ENCODE results near the gene PCSK7. TPM values are rescaled to one million over a fixed set of nuclear protein-coding genes. Genes with fewer than 3 reads are reported as not detected.

The PCSK7 gene
- total and polyA plus RNA-seq, 2 of the 4 experiments (the other 2 are of a cell fraction), result 35.8 to 54.3 TPM

DNA sequence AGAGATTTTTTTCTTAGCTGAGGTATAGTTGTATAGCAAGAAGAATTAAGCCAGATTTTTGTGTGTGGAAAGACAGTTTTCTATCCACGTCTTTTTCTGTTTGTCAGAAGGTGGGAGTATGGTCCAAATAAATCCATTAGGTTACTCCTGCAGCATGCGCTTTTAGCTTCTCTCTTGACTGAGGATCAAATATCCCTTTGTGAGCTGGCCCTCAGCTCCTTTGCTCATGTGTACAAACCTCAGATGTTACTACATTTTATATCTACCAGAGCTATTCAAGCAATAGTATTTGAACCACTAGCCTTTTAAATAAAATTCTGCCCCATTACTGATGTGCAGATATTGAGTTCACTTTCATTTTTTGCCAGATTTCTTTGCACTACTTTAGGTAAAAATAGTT is 62.1 kb downstream of the PCSK7 start:
- no TSS peak for BruUV-seq (replicated peaks)
- no peak overlapping the region for H2BK5ac ChIP-seq (ENCODE audit: low read depth, low read length, poor library complexity, severe bottlenecking)
- no peak overlapping the region for H2BK120ac ChIP-seq (ENCODE audit: low read depth, low read length)
- peaks cover 10% of the 10 kb centered on the region for H3K9me1 ChIP-seq (ENCODE audit: insufficient read depth, low read length)
- dilution Hi-C loops (cut with HindIII; ENCODE audit: low sequenced_read_pairs, unreplicated experiment), result no loop called here
- H3K79me1 ChIP-seq (ENCODE audit: low read depth in 1 of 2, low read length in 2 of 2), result peaks cover 6 to 46% of the 10 kb centered on the region in 2 experiments
- WGBS, 2 experiments (ENCODE audit: extremely low coverage in 2 of 2, insufficient read length in 1 of 2), result no CpG with 5 or more reads among the region's 2 CpGs
- H3K4me2 ChIP-seq (ENCODE audit: low read depth, low read length), result no peak overlapping the region
- POLR2A ChIA-PET (ENCODE audit: unreplicated experiment), result interaction anchor here (0.6 kb wide), 1 partner anchor 72 kb away, joined by 5 read pairs; the partner anchor contains the start of gene SIK3
- no peak overlapping the region for H2AK5ac ChIP-seq (ENCODE audit: low read depth, low read length)
- no peak for DNase-seq
- in situ Hi-C loops (cut with MboI; ENCODE audit: low sequenced_read_pairs), result no loop called here
- H3K23ac ChIP-seq (ENCODE audit: low read depth, low read length), result no peak overlapping the region
- no peak overlapping the region for H3K9ac ChIP-seq (ENCODE audit: low read depth, low read length)
- H2BK20ac ChIP-seq (ENCODE audit: low read depth, low read length), result no peak overlapping the region
- intact Hi-C loops (cut with micrococcal nuclease), result no loop called here
- H4K20me1 ChIP-seq (ENCODE audit: insufficient read depth, low read length), result peaks cover 16% of the 10 kb centered on the region
- peaks cover 14% of the 10 kb centered on the region for H3K4me1 ChIP-seq (ENCODE audit: control insufficient read depth, insufficient read depth, low read length)
- H4K8ac ChIP-seq (ENCODE audit: low read depth in 2 of 2, low read length in 2 of 2), result no peak overlapping the region
- no peak overlapping the region for H3K4ac ChIP-seq (ENCODE audit: low read depth, low read length)
- H3K9me3 ChIP-seq (ENCODE audit: control insufficient read depth, insufficient read depth, low read length), result no peaks in the 10 kb centered on the region
- H3K56ac ChIP-seq (ENCODE audit: extremely low read depth, insufficient read depth, low read length), result no peak overlapping the region
- no peak overlapping the region for H2AFZ ChIP-seq (replicated peaks; ENCODE audit: low read length, poor library complexity)
- no peak overlapping the region for H2AK9ac ChIP-seq (replicated peaks; ENCODE audit: low read depth, low read length, poor library complexity)
- no peaks in the 10 kb centered on the region for H3K27me3 ChIP-seq (ENCODE audit: control insufficient read depth, insufficient read depth, low read length)
- CTCF ChIA-PET, result interaction anchor here (0.6 to 1.4 kb wide), 2 partner anchors 11 to 22 kb away, joined by 5 to 6 read pairs; no protein-coding TSS in a partner anchor
- H3K27ac ChIP-seq (ENCODE audit: insufficient read depth, low read length), result no peak overlapping the region
- no peak overlapping the region for H2BK15ac ChIP-seq (ENCODE audit: low read depth, low read length)
- no peak overlapping the region for H3K18ac ChIP-seq (ENCODE audit: low read depth, low read length)
- H4K91ac ChIP-seq (ENCODE audit: insufficient read depth, low read depth, low read length), result no peak overlapping the region
- TF ChIP-seq BHLHE40 (IDR thresholded peaks at IDR 0.05; ENCODE audit: low read depth, low read length), result no peak
- no peak for TF ChIP-seq MAZ (IDR thresholded peaks at IDR 0.05; ENCODE audit: borderline replicate concordance, low read depth, low read length)
- TF ChIP-seq, protein P1, sequence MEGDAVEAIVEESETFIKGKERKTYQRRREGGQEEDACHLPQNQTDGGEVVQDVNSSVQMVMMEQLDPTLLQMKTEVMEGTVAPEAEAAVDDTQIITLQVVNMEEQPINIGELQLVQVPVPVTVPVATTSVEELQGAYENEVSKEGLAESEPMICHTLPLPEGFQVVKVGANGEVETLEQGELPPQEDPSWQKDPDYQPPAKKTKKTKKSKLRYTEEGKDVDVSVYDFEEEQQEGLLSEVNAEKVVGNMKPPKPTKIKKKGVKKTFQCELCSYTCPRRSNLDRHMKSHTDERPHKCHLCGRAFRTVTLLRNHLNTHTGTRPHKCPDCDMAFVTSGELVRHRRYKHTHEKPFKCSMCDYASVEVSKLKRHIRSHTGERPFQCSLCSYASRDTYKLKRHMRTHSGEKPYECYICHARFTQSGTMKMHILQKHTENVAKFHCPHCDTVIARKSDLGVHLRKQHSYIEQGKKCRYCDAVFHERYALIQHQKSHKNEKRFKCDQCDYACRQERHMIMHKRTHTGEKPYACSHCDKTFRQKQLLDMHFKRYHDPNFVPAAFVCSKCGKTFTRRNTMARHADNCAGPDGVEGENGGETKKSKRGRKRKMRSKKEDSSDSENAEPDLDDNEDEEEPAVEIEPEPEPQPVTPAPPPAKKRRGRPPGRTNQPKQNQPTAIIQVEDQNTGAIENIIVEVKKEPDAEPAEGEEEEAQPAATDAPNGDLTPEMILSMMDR (conservative IDR thresholded peaks at IDR 0.05; ENCODE audit: low read depth, low read length), result no peak
- TF ChIP-seq, protein P2, sequence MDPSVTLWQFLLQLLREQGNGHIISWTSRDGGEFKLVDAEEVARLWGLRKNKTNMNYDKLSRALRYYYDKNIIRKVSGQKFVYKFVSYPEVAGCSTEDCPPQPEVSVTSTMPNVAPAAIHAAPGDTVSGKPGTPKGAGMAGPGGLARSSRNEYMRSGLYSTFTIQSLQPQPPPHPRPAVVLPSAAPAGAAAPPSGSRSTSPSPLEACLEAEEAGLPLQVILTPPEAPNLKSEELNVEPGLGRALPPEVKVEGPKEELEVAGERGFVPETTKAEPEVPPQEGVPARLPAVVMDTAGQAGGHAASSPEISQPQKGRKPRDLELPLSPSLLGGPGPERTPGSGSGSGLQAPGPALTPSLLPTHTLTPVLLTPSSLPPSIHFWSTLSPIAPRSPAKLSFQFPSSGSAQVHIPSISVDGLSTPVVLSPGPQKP (IDR thresholded peaks at IDR 0.05; ENCODE audit: borderline replicate concordance, low read depth, low read length), result no peak
- peaks cover 19% of the 10 kb centered on the region for H3K36me3 ChIP-seq (ENCODE audit: control insufficient read depth, insufficient read depth, low read length)
- no peak overlapping the region for H3K4me3 ChIP-seq (ENCODE audit: insufficient read depth, low read depth, low read length)
- ATAC-seq (ENCODE audit: low read depth), result no peak
- H3K14ac ChIP-seq (replicated peaks; ENCODE audit: low read depth, low read length), result no peak overlapping the region
- H4K5ac ChIP-seq (ENCODE audit: low read depth, low read length), result no peak overlapping the region
